NAMALWA (cell line): Measurements from ENCODE around the gene EIF4B.
"Not testable (repeated sequence)": the region's sequence is repeated elsewhere in the genome, so short reads cannot be mapped to it uniquely, and the experiment has no call there.

Experiments used
- DNase-seq: peaks from one replicate; pipeline ENCODE4 v3.0.0-alpha.2; 2015; ENCODE audit warnings: low spot score

The EIF4B gene

GRCh38 chr12:53004178-53004577 is 2.1 kb upstream of the EIF4B start:
- no peak for DNase-seq

- no peak for DNase-seq
These were observed 1.7 kb upstream of the EIF4B start for GRCh38 chr12:53004582-53004981.

- peak; percentile 28 for DNase-seq
These were observed 856 bp upstream of the EIF4B start for GRCh38 chr12:53005215-53005985.

GRCh38 chr12:53006810-53007309 is 604 bp downstream of the EIF4B start:
- DNase-seq: peak; percentile 94

- DNase-seq: peak; percentile 29
These were observed 1.1 kb downstream of the EIF4B start for GRCh38 chr12:53007343-53007742.

GRCh38 chr12:53008760-53009159 is 2.5 kb downstream of the EIF4B start:
- not testable (repeated sequence) for DNase-seq

DNA sequence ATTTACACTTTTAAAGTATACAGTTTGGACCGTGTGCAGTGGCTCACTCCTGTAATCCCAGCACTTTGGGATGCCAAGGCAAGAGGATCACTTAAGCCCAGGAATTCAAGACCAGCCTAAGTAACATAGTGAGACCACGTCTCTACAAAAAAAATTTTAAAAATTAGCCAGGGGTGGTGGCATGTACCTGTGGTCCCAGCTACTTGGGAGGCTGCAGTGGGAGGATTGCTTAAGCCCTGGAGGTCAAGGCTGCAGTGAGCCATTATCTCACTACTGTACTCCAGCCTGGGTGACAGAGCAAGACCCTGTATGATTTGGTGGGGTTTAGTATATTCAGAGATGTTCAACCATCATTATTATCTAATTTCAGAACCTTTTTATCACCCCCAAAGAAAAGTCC is 4.7 kb downstream of the EIF4B start:
- DNase-seq: no peak

DNA sequence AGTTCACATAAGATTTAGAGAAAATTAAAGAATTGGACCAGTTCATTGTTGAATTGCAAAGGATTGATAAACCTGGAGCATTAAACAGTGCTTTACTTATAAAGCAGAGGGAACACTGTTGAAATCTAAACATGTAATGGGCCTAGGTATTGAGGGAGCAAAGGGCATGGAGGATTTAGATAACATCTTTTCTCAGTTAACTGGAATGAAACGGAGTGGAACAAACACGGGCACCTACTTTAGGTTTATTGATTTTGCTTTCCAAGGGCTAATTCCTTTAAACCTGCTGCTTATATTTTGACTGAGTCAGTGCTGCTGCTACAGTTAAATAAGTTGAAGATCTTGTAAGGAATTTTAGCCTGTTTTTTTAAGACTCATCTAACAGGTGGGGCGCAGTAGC is 5.6 kb downstream of the EIF4B start:
- no peak for DNase-seq

- DNase-seq: no peak
These were observed 6.7 kb downstream of the EIF4B start for GRCh38 chr12:53012928-53013327.

DNA sequence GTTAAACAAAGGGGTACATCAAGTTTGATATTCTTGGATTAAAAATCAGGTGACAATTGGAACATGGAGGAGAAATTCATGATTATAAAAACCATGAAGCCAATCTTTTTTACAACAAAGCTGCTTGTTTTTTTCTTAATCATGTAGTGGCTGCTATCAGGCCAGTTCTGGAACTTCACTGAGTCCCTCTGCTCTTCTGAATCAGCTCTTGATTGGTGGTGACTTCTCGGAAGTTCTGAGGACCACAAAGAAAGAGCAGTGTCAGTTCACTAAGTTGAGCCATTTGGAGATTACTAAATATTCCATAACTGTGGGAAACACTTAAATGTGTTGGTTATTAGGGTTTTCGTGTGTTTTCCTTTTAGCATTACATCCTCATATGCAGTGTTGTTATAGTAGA is 8.5 kb downstream of the EIF4B start:
- DNase-seq: no peak

DNA sequence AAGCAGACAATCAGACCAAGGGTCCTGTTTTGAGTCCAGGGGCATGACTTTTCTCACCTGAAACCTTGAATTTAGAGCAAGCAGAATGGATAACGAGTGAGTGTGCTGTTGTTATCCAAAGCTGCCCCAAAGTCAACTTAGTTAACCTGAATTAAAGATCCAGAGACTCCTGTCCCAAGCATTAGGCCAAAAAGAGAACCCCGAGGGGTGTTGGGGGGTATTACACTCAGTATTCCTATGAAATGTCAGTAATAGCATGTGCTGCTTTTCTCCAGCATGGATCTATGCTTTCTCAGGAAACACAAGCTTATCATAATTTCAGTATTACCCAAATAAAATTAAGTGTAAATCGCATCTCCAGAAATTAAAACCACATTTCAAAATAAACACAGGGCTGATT is 19.0 kb downstream of the EIF4B start:
- DNase-seq: no peak

GRCh38 chr12:53027014-53027413 is 20.8 kb downstream of the EIF4B start:
- DNase-seq: not testable (repeated sequence)

- no peak for DNase-seq
These were observed 25.4 kb downstream of the EIF4B start for GRCh38 chr12:53031616-53032015.

GRCh38 chr12:53033832-53034231 is 27.6 kb downstream of the EIF4B start:
- not testable (repeated sequence) for DNase-seq

DNA sequence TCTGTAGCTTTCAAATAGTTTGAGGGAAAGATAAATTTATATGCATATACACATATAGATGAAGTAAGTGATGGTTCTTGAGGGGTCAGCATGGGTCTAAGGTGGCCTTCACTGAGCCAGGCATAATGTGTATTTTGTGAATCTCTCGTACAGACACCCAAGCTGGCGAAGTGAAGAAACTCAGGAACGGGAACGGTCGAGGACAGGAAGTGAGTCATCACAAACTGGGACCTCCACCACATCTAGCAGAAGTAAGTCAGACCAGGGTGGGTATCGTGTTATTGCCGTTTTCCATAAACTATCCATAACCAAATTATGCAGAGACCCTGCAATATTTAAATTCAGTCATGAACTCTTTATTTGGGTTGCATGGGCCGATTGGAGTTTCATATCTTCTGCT is 28.2 kb downstream of the EIF4B start:
- no peak for DNase-seq

GRCh38 chr12:53036802-53037201 is 30.5 kb downstream of the EIF4B start:
- no peak for DNase-seq

DNA sequence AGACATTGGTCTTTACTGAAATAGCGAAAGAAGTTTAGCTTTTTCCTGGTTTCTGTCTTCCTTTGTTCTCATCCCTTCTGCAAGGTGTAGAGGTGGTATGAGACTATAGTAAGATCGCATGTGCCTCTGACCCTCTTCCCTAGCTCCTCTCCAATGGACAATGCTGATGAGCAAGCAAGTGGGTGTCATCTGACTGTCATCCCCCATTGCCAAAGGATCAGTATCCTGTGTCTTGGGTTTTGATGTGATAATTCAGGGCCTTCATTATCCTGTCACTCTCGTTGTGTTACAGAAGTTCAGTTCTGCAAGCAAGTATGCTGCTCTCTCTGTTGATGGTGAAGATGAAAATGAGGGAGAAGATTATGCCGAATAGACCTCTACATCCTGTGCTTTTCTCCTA is 33.6 kb downstream of the EIF4B start:
- DNase-seq: no peak

DNA sequence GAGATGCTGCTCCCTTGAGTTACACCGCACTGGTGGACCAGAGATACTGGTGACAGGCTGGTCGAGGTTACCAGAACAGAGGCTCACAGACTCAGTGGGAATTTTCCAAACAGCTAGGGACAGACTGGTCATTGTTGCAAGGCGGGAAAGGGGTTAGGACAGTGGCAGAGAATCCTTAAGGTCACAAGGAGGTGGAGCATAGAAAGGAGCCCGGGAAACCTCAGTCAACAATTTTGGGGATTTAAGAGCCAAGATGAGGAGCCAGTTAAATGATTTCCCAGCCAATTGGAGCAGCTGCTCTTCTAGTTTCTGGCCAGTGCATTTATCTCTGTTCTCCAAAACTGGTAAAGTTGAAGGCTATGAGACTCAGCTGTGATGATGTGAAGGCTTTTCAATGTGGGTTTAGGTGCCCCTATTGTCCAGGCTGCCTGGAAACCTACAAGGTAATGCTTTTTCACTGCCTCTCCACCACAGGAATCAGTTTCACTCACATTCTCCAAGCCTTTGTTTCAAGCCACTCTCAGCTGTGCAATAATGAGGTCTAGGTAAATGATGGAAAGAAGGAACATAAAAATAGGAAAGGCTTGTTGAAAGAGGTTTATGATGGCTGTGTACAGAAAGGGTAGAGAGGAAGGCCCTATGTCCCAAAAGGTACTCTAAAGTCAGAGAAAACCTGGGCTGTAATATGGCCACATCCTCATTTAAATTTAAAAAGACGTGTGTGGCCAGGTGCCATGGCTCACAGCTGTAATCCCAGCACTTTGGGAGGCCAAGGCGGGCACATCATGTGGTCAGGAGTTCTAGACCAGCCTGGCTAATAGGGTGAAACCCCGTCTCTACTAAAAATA is 36.6 kb downstream of the EIF4B start:
- peak; percentile 42 for DNase-seq

GRCh38 chr12:53044052-53044581 is 37.9 kb downstream of the EIF4B start:
- peak; percentile 34 for DNase-seq

- DNase-seq: no peak
These were observed 38.8 kb downstream of the EIF4B start for GRCh38 chr12:53044896-53045695.

DNA sequence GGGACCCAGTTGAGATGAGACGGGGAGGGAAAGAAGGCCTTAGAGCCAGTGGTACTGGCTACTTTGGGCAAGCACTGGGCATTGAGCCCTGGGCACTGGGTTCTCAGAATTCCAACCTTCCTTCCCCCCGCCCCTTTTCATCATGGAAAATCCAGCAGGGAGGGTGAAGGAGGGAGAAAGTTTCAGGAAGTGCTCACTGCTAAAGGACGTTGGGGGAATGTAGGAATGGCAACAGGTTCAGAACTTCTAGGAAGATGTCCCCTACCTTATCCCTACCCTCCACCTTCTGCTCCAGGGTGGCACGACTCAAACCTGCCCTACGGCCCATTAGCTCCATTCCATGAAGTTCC is 39.4 kb downstream of the EIF4B start:
- DNase-seq: no peak

GRCh38 chr12:53046655-53047220 is 40.5 kb downstream of the EIF4B start:
- peak; percentile 60 for DNase-seq
